Smooth muscle cell (in vitro differentiated cells): Measurements from ENCODE around the gene RET. TPM values are rescaled to one million over a fixed set of nuclear protein-coding genes. Genes with fewer than 3 reads are reported as not detected.

Source experiments
- DNase-seq: peaks from one replicate; lab custom pipeline; 2025; ENCODE audit not compliant: unreplicated experiment; lab: John Stamatoyannopoulos, UW
- H2AFZ ChIP-seq: fragments of 200-600 bp; sonication (generic); 2 replicates; pipeline ENCODE4 v1.6.0; 2016; ENCODE audit warnings: antibody characterized with exemption, low read depth, mild to moderate bottlenecking
- H3F3A ChIP-seq: fragments of 200-600 bp; sonication (generic); 2 replicates; pipeline ENCODE4 v1.6.0; 2017; ENCODE audit warnings: antibody characterized with exemption, low read depth
- H3K27ac ChIP-seq: fragments of 200-600 bp; sonication (generic); 2 replicates; pipeline ENCODE4 v1.5.1; 2016; ENCODE audit warnings: low read depth, mild to moderate bottlenecking
- H3K27me3 ChIP-seq: fragments of 200-600 bp; sonication (generic); 2 replicates; pipeline ENCODE4 v1.6.1; 2016; ENCODE audit warnings: low read depth, mild to moderate bottlenecking
- H3K36me3 ChIP-seq: fragments of 200-600 bp; sonication (generic); 2 replicates; pipeline ENCODE4 v1.5.1; 2016; ENCODE audit warnings: low read depth
- H3K4me1 ChIP-seq: fragments of 200-600 bp; sonication (generic); 2 replicates; pipeline ENCODE4 v1.5.1; 2016; ENCODE audit warnings: low read depth
- H3K4me2 ChIP-seq: fragments of 200-600 bp; sonication (generic); 2 replicates; pipeline ENCODE4 v1.6.0; 2016; ENCODE audit warnings: mild to moderate bottlenecking
- H3K4me3 ChIP-seq: fragments of 200-600 bp; sonication (generic); 2 replicates; pipeline ENCODE4 v1.5.1; 2016; ENCODE audit warnings: mild to moderate bottlenecking
- H3K79me2 ChIP-seq: fragments of 200-600 bp; sonication (generic); 2 replicates; pipeline ENCODE4 v1.6.0; 2016; ENCODE audit warnings: low read depth, mild to moderate bottlenecking
- H3K9ac ChIP-seq: fragments of 200-600 bp; sonication (generic); 2 replicates; pipeline ENCODE4 v1.6.0; 2016; ENCODE audit warnings: low read depth
- H3K9me3 ChIP-seq: fragments of 200-600 bp; sonication (generic); replicated peaks from 2 replicates; pipeline ENCODE4 v1.5.1; 2016; ENCODE audit warnings: low read depth
- H4K20me1 ChIP-seq: fragments of 200-600 bp; sonication (generic); 2 replicates; pipeline ENCODE4 v1.6.0; 2016; ENCODE audit warnings: low read depth
- CTCF ChIP-seq: fragments of 200-600 bp; sonication (generic); IDR thresholded peaks from 2 replicates; pipeline ENCODE4 v1.5.1; 2017; ENCODE audit warnings: borderline replicate concordance, mild to moderate bottlenecking, antibody characterized with exemption; ENCODE audit not compliant: insufficient read depth, poor library complexity, severe bottlenecking
- WGBS: methylation state at CpG from one replicate; pipeline ENCODE4 v1.1.7; 2016; ENCODE audit warnings: low lambda C conversion rate; 5-methylcytosine and 5-hydroxymethylcytosine counted together
- polyA plus RNA-seq: library from polyadenylated mRNA; unstranded; fragments of >200 nt; fragmentation: Nextera tagmentation; extraction: Ambion mirVana; gene quantifications from 2 replicates; pipeline ENCODE4 v1.2.1, GENCODE V29; 2016
- total RNA-seq: library from RNA; depleted of rRNA; stranded (reverse); fragments of >200 nt; gene quantifications from 2 replicates; pipeline ENCODE4 v1.2.3, GENCODE V29; 2014

The RET gene
- total and polyA plus RNA-seq, 2 experiments from 2014 or later = 0.70 to 0.94 TPM

- 14% methylated on average over 2 of the region's 2 CpGs for WGBS
- peak overlapping the region; percentile 60 for H3K4me2 ChIP-seq
- no peak for DNase-seq
- H3K9ac ChIP-seq = no peak overlapping the region
- TF ChIP-seq CTCF = no peak
- H3K27ac ChIP-seq = peak overlapping the region; percentile 51
- H3K79me2 ChIP-seq = peaks cover 95% of the 10 kb centered on the region
- H3K27me3 ChIP-seq = no peaks in the 10 kb centered on the region
- no peaks in the 10 kb centered on the region for H3K36me3 ChIP-seq
- H2AFZ ChIP-seq = no peak overlapping the region
- no peaks in the 10 kb centered on the region for H3K9me3 ChIP-seq
- peaks cover 19% of the 10 kb centered on the region for H3K4me1 ChIP-seq
- H3F3A ChIP-seq = no peaks in the 10 kb centered on the region
- H4K20me1 ChIP-seq = peaks cover 96% of the 10 kb centered on the region
- no peak overlapping the region for H3K4me3 ChIP-seq
These were observed 74.5 kb downstream of the RET start for GRCh38 chr10:43151371-43151770.

GRCh38 chr10:43153901-43154300 lies 77.0 kb downstream of the RET start:
- peaks cover 97% of the 10 kb centered on the region for H3K79me2 ChIP-seq
- H4K20me1 ChIP-seq = peaks cover 100% of the 10 kb centered on the region
- H3K9ac ChIP-seq = no peak overlapping the region
- H3K9me3 ChIP-seq = no peaks in the 10 kb centered on the region
- H3K4me2 ChIP-seq = no peak overlapping the region
- WGBS = 80% methylated on average over 2 of the region's 2 CpGs
- H3K27me3 ChIP-seq = no peaks in the 10 kb centered on the region
- no peak for TF ChIP-seq CTCF
- H3K27ac ChIP-seq = no peak overlapping the region
- DNase-seq = no peak
- no peak overlapping the region for H3K4me3 ChIP-seq
- H3F3A ChIP-seq = no peaks in the 10 kb centered on the region
- H2AFZ ChIP-seq = no peak overlapping the region
- H3K36me3 ChIP-seq = no peaks in the 10 kb centered on the region
- H3K4me1 ChIP-seq = peaks cover 19% of the 10 kb centered on the region

- peaks cover 17% of the 10 kb centered on the region for H3K4me1 ChIP-seq
- no peak overlapping the region for H2AFZ ChIP-seq
- H3K36me3 ChIP-seq = no peaks in the 10 kb centered on the region
- H3K9ac ChIP-seq = no peak overlapping the region
- no peak for TF ChIP-seq CTCF
- no peak for DNase-seq
- peaks cover 100% of the 10 kb centered on the region for H4K20me1 ChIP-seq
- H3K27ac ChIP-seq = no peak overlapping the region
- H3K4me3 ChIP-seq = no peak overlapping the region
- 83% methylated on average over 2 of the region's 2 CpGs for WGBS
- H3F3A ChIP-seq = no peaks in the 10 kb centered on the region
- H3K4me2 ChIP-seq = peak overlapping the region; percentile 20
- H3K27me3 ChIP-seq = no peaks in the 10 kb centered on the region
- peaks cover 91% of the 10 kb centered on the region for H3K79me2 ChIP-seq
- no peaks in the 10 kb centered on the region for H3K9me3 ChIP-seq
These were observed 78.4 kb downstream of the RET start for GRCh38 chr10:43155221-43155620.

- Histone ChIP-seq H4K20me1 (peaks cover 100% of the 10 kb centered on the region), H3K4me1 (peaks cover 12% of the 10 kb centered on the region), H3K79me2 (peaks cover 86% of the 10 kb centered on the region), H3K27me3 (no peaks in the 10 kb centered on the region), H3K36me3 (no peaks in the 10 kb centered on the region), H3K9ac (no peak overlapping the region), H3K4me2 (no peak overlapping the region), H3F3A (no peaks in the 10 kb centered on the region), H2AFZ (no peak overlapping the region), H3K9me3 (no peaks in the 10 kb centered on the region), H3K27ac (no peak overlapping the region), H3K4me3 (no peak overlapping the region)
- no peak for TF ChIP-seq CTCF
- DNase-seq = no peak
- WGBS = 100% methylated on average over 1 of the region's 1 CpG
These were observed 78.9 kb downstream of the RET start for GRCh38 chr10:43155741-43156140.
